RKO (cell line): ENCODE data around the gene KCNIP3.
"Not testable (repeated sequence)": the region's sequence is repeated elsewhere in the genome, so short reads cannot be mapped to it uniquely, and the experiment has no call there.

ENCODE experiments used
- DNase-seq: peaks from one replicate; pipeline ENCODE4 v3.0.0-alpha.2; 2016; ENCODE audit warnings: low spot score

KCNIP3 gene

GRCh38 chr2:95296880-95297487, at the start of gene KCNIP3:
TSS of gene KCNIP3 (plus strand) at chr2:95297347. CDS start at chr2:95297439, 92 bp downstream.
- no peak for DNase-seq

GRCh38 chr2:95258271-95258670, 38.9 kb upstream of the KCNIP3 start:
- DNase-seq: no peak

- no peak for DNase-seq
Observed at GRCh38 chr2:95260028-95261023, 36.8 kb upstream of the KCNIP3 start.

DNA sequence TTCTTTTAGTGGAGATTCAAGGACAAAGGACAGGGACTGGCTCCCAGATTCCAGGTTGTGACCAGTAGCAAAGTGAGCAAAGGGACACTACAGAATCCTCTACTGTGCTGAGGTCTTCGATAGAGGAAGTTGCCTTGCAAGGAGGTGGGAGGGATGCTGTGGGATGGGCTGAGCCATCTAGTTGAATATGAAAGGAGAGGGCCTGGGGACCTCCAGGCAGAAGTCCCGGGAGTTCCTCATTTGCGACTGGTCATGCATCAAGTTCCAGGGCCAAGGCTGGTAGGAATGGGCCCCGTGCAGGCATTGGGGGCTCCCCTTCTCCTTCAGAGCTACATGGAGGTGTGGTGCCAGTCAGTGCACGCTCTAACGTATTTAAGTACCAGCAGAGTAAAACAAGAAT, 35.5 kb upstream of the KCNIP3 start:
- DNase-seq: no peak

- DNase-seq: no peak
Observed at GRCh38 chr2:95262896-95263542, 34.1 kb upstream of the KCNIP3 start.

GRCh38 chr2:95264624-95265023, 32.5 kb upstream of the KCNIP3 start:
- DNase-seq: no peak

- DNase-seq: no peak
Observed at GRCh38 chr2:95265182-95265581, 32.0 kb upstream of the KCNIP3 start.

DNA sequence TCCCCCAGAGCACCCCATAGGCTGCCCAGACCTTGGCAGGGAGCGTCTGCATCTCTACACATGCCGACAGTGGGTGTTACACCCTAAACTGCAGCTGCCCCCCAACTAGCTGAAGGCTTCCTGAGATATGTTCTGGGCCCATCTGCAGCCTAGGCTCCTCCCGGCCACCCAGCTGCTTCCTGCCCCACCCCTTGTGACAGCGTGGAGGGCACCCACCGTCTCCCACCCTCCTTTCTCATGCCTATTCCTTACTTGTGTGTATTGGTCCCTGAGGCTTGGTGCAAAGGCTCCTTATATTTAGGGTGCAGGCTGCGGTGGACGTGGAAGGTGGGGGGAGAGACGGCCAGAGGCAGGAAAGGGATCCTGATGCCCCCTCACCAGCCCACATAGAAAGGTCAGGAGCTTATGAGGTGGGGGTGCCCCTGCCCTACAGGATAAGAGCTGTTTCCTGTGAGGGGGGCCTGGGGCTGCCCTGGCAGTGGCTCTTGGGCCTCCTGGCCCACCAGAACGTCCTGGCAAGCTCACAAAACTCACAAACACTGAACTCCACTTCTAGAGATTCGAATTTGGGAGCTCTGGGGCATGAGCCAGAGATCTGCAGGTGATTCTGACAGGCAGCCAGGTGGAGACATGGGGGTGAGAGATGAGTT, 30.2 kb upstream of the KCNIP3 start:
- DNase-seq: no peak

GRCh38 chr2:95267458-95268210, 29.5 kb upstream of the KCNIP3 start:
- no peak for DNase-seq

GRCh38 chr2:95268211-95269035, 28.7 kb upstream of the KCNIP3 start:
- no peak for DNase-seq

DNA sequence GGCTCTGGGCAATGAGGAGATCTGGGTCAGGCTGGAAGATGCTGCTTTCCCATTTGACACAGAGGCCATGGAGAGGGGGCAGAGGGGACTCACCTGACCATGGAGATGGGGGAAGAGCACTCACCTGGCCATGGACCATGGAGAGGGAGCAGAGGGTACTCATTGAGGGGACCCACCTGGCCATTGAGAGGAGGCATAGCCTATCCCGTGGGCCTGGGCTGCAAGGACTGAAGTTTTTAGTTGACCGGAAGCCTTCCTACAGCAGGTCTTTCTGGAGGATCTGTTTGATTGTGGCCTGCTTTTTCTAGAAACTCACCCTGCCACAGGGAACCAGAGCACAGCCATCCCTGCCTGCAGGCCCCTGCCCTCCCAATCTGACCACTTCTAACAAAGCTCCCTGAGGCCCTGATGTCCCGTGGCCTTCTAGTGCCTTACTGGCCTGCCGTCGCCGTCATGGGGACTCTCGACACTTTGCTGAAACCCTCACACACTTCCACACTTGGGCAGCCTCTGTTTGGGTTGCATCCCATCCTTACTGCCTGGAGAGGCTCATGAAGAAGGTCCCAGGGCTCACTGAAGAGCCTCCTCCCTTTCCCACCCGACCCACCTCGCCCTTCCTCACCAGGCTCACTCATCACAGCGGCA, 28.0 kb upstream of the KCNIP3 start:
- DNase-seq: no peak

GRCh38 chr2:95269745-95270144, 27.4 kb upstream of the KCNIP3 start:
- DNase-seq: not testable (repeated sequence)

DNA sequence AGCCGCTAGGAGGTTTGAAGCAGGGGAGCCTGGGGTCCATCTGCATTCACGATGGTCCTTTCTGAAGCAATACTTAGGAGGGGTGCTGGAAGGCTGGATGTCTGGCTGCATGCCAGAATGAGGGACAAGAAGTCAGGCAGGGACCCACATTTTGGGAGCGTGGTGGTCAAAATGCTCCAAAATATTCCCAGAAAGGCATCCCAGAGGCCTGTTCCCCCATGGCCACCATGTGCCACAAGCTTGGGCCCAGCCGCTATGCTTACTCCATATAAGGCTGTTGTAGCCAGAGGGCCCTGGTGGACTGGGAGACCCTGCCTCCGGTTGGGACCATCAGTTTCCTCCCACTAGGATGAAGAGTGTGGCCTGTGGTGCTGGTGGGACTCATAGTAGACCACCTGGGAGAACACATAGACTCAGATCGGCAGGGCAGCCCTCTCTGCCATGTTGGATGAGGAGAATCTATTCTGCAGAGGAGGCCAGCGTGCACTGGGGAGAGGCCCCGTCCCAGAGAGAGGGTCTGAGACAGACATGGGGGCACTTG, 26.5 kb upstream of the KCNIP3 start:
- no peak for DNase-seq

DNA sequence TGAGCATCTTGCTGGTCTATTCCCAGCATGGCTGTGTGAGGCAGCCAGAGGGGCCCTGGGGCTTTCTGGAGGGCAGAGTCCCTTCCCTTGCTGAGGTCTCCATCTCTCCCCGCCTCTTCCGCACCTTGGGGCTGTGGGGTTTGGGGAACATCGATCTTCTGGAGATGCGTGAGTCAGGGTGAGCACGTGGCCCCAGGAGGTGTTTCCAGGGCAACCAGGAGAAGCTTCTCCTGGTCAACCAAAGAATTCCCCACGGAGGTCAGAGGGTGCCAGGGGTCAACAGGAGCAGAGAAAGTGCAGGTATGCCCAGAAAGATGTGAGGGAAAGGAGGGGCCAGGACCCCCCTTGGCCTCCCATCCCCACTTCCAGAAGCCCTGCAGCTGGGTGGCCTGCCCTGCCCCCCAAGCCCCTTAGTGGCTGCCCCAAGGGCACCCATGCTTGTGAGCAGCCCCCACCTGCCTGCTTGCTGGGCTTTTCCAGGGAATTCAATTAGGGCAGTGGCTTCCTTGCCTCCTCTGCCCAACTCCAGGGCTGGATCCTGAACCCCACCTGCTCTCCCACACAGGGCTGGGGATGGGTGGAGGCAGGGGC, 25.7 kb upstream of the KCNIP3 start:
- DNase-seq: no peak

- DNase-seq: no peak
Observed at GRCh38 chr2:95272299-95272751, 24.8 kb upstream of the KCNIP3 start.

DNA sequence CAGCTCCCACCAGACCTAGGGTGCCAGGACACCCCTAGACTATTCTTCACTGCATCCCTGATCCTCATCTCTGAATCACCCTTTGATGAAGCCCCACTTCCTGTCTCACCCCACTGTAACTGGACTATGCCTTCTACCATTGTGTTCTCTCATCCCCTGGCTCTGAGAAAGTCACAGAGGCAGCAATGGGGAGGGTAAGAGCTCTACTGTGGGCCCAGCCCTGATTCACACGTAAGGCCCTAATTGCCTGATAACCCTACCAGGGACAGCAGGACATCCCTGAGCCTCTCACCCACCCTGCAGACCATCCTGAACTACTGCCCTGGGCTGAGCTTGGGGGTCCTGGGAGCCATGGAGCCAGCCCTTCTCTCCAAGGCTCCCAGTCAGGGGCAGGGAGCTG, 24.4 kb upstream of the KCNIP3 start:
- DNase-seq: no peak

DNA sequence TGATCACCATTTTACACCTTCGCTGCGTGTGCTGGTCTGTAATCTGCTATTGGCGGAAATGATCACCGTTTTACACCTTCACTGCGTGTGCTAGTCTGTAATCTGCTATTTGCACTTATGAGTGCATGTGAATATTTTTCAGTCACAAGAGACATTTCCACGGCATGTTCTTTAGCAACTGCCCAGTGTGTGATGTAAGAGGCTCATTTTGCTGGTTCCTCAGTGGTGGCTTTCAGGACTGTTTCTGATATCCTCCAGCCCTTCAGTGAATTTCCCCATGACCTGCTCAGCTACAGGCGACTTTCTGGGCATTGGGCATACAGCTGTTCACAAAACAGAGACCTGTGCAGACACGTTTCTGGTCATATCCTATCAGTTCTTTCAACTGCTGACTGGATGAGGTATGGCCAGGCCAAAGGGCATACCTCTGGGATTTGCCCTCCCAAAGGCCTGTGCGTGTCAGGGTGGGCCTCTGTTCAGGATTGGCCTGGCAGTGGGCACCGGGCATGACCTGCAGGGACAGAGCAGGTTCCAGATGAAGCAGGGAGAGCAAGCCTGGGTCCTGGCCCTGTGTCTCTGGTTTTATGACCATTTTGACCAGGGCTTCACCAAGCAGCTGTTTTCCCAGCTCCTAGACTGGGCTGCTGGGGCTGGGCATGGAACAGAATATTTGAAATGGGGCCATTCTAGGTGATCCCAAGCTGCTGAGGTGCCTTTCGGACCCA, 23.4 kb upstream of the KCNIP3 start:
- DNase-seq: no peak

DNA sequence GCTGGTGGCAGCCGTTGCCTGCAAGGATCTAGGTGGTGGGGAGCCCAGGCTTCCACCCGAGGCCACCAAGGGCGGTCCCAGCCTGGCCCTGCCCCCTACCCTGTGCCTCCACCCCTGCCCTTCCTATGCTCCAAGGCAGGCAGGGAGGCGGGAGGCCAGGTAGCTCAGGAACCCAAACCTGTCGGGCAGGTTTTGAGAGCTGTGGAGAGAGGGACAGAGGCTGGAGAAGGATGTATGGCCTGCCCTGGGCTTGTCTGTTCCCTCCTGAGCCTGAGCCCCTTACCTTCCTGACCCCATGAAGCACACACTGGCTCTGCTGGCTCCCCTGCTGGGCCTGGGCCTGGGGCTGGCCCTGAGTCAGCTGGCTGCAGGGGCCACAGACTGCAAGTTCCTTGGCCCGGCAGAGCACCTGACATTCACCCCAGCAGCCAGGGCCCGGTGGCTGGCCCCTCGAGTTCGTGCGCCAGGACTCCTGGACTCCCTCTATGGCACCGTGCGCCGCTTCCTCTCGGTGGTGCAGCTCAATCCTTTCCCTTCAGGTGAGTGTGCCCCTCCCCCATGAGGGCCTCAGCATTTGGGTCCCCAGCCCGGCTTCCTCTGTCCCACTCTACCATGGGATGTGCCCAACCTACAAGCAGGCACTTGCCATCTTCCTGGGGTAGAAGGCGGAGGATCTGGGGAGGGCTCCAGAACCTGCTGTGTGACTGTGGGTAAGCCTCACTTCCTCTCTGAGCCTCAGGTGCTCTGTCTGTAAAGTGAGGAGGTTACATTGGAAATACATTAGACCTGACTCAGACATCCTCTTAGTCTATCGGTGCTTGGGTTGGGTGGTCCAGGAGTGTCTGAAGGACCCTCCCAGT, 22.6 kb upstream of the KCNIP3 start, which contains the start of gene PROM2:
PROM2 (plus strand) TSS at position 159 of the 860 bp plus-strand sequence; CDS start at position 296, 137 bp downstream.
- no peak for DNase-seq
